HepG2 (cell line): ENCODE measurements around the gene NOL4L. TPM values are rescaled to one million over a fixed set of nuclear protein-coding genes. Genes with fewer than 3 reads are reported as not detected.

Source experiments
- AGO2 ChIP-seq: fragments of 200-400 bp; formaldehyde crosslinking; optimal IDR thresholded peaks from 2 replicates; pipeline ENCODE3; 2017; ENCODE audit warnings: mild to moderate bottlenecking, low read depth, low read length, moderate library complexity
- HNRNPH1 ChIP-seq: fragments of 200-400 bp; formaldehyde crosslinking; optimal IDR thresholded peaks from 2 replicates; pipeline ENCODE3; 2017; ENCODE audit warnings: mild to moderate bottlenecking, low read depth, low read length
- HNRNPL ChIP-seq: fragments of 200-400 bp; formaldehyde crosslinking; IDR thresholded peaks from 2 replicates; pipeline ENCODE4 v1.6.1; 2017; ENCODE audit warnings: mild to moderate bottlenecking, low read depth, low read length
- POGZ ChIP-seq: sonication (generic); formaldehyde crosslinking; IDR thresholded peaks from 2 replicates; pipeline ENCODE4 v1.4.0; 2020; ENCODE audit warnings: mild to moderate bottlenecking, missing genetic modification reagents
- POLR2A ChIP-seq, 2 experiments: IDR thresholded peaks; 2 replicates each; pipeline ENCODE4 v1.6.1; 2011; ENCODE audit warnings: low read depth in 2 of 2, low read length in 2 of 2, mild to moderate bottlenecking in 1 of 2, moderate library complexity in 1 of 2; ENCODE audit not compliant: insufficient read depth in 1 of 2
- POLR2G ChIP-seq: fragments of 200-400 bp; formaldehyde crosslinking; IDR thresholded peaks from 2 replicates; pipeline ENCODE4 v1.6.1; 2018; ENCODE audit warnings: mild to moderate bottlenecking, low read depth, low read length, moderate library complexity
- RNF2 ChIP-seq: fragments of 450-650 bp; conservative IDR thresholded peaks from 2 replicates; pipeline ENCODE4 v1.6.1; 2016; ENCODE audit warnings: low read depth
- TSC22D2 ChIP-seq: sonication (generic); formaldehyde crosslinking; IDR thresholded peaks from 2 replicates; pipeline ENCODE4 v1.5.1; 2020; ENCODE audit warnings: missing genetic modification reagents, mild to moderate bottlenecking, borderline replicate concordance
- ZNF546 ChIP-seq: sonication (generic); formaldehyde crosslinking; conservative IDR thresholded peaks from 2 replicates; pipeline ENCODE4 v1.8.1; 2023; ENCODE audit warnings: mild to moderate bottlenecking, missing genetic modification reagents
- ZNF747 ChIP-seq: sonication (generic); formaldehyde crosslinking; IDR thresholded peaks from 2 replicates; pipeline ENCODE4 v1.8.1; 2023; ENCODE audit warnings: missing genetic modification reagents, mild to moderate bottlenecking, borderline replicate concordance
- ZNF782 ChIP-seq: sonication (generic); formaldehyde crosslinking; IDR thresholded peaks from 2 replicates; pipeline ENCODE4 v1.4.0; 2020; ENCODE audit warnings: missing genetic modification reagents, mild to moderate bottlenecking, borderline replicate concordance
- ZNF879 ChIP-seq: sonication (generic); formaldehyde crosslinking; IDR thresholded peaks from 2 replicates; pipeline ENCODE4 v1.8.1; 2023; ENCODE audit warnings: missing genetic modification reagents
- ZXDC ChIP-seq: sonication (generic); formaldehyde crosslinking; IDR thresholded peaks from 2 replicates; pipeline ENCODE4 v1.5.0; 2020; ENCODE audit warnings: mild to moderate bottlenecking, missing genetic modification reagents
- polyA plus RNA-seq, 8 experiments: library from polyadenylated mRNA; depleted of rRNA in 3 of 8; stranded (reverse) in 7 of 8; unstranded in 1 of 8; fragments of >200 nt; fragmentation: Illumina TruSeq in 4 of 8; extraction: Trizol in 4 of 8; gene quantifications; 2 replicates each; pipeline versions ENCODE4 v1.2.1 to v1.2.3, GENCODE V29; 2011 to 2016; ENCODE audit warnings: low read depth in 4 of 8, missing spikeins in 1 of 8, mixed read lengths in 1 of 8; ENCODE audit not compliant: insufficient read depth in 1 of 8
- total RNA-seq, 5 experiments: library from RNA; depleted of rRNA; stranded (reverse); fragments of >200 nt; fragmentation: Illumina TruSeq; extraction: Trizol; gene quantifications; 2 replicates each; pipeline ENCODE4 v1.2.3, GENCODE V29; 2016; ENCODE audit warnings: low read depth in 1 of 5

The NOL4L gene
- total and polyA plus RNA-seq, 2 of the 13 experiments (the other 11 are each of a cell fraction or from before 2014, with no cell fraction given) = 16.6 to 35.4 TPM

- TF ChIP-seq ZXDC (CRISPR knock-in tag) (0 out of 2 replicates have a peak, but pooled peaks have one; percentile 46), POLR2A (IDR thresholded peaks at IDR 0.05; ENCODE audit: insufficient read depth in 1 of 2, low read depth in 2 of 2, low read length in 2 of 2) (peak in 1 of 2 experiments; percentile 35; a peak in 2 of 4 replicates), HNRNPL (peak; percentile 61; the same call in 1 of the 2 replicates), HNRNPH1 (peak; percentile 18), POLR2G (peak; percentile 51; the same call in 1 of the 2 replicates), AGO2 (peak; percentile 84), ZNF747 (no peak), ZNF782 (no peak), ZNF546 (CRISPR knock-in tag) (0 out of 2 replicates have a peak, but pooled peaks have one; percentile 52), ZNF879 (CRISPR knock-in tag) (no peak), RNF2 (no peak), TSC22D2 (no peak), POGZ (CRISPR knock-in tag) (0 out of 2 replicates have a peak, but pooled peaks have one; percentile 22)
Measured at GRCh38 chr20:32446301-32447100, 138.6 kb downstream of the NOL4L start (continued).
